Cardiac ventricle fibroblast (primary cell): ENCODE results near the gene COQ2. TPM values are rescaled to one million over a fixed set of nuclear protein-coding genes. Genes with fewer than 3 reads are reported as not detected.

Source experiments
- total RNA-seq: library from RNA; depleted of rRNA; stranded (reverse); fragments of >200 nt; gene quantifications from 2 replicates; pipeline ENCODE4 v1.2.3, GENCODE V29; 2015

COQ2 gene, protein sequence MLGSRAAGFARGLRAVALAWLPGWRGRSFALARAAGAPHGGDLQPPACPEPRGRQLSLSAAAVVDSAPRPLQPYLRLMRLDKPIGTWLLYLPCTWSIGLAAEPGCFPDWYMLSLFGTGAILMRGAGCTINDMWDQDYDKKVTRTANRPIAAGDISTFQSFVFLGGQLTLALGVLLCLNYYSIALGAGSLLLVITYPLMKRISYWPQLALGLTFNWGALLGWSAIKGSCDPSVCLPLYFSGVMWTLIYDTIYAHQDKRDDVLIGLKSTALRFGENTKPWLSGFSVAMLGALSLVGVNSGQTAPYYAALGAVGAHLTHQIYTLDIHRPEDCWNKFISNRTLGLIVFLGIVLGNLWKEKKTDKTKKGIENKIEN
- 11.9 and 12.4 TPM in 2 replicates for total RNA-seq

GRCh38 chr4:83284193-83285054 lies at the start of gene COQ2:
Gene COQ2, minus strand, starts transcription at chr4:83284798. Its CDS starts 34 bp downstream, at chr4:83284764.

Other genes starting within 250 kb of the COQ2 start
- gene COPS4, start 249.6 kb downstream of the COQ2 start, total RNA-seq = 30.6 and 33.9 TPM in 2 replicates
- not detected in 2 replicates for gene PLAC8, start 170.1 kb downstream of the COQ2 start, total RNA-seq
- 4.1 and 4.5 TPM in 2 replicates for gene HPSE, start 50.0 kb upstream of the COQ2 start, total RNA-seq
- 7.7 and 13.0 TPM in 2 replicates for gene HELQ, start 171.0 kb upstream of the COQ2 start, total RNA-seq
- gene MRPS18C, start 171.3 kb upstream of the COQ2 start, total RNA-seq = 9.6 and 19.8 TPM in 2 replicates
- gene ABRAXAS1, start 200.3 kb upstream of the COQ2 start, total RNA-seq = 19.9 and 23.4 TPM in 2 replicates